ENCODE measurements around the gene B3GALT2. TPM values are rescaled to one million over a fixed set of nuclear protein-coding genes. Genes with fewer than 3 reads are reported as not detected.

Gene B3GALT2
- total RNA-seq, 1 experiment from 2014 or later: not detected

GRCh38 chr1:193219391-193219790, 33.0 kb upstream of the B3GALT2 start:
- intact Hi-C loops (cut with micrococcal nuclease; ENCODE audit: unreplicated experiment): no loop called here
- TF ChIP-seq EZH2 (IDR thresholded peaks at IDR 0.05; ENCODE audit: low read depth) (no peak), CTCF (conservative IDR thresholded peaks at IDR 0.05) (no peak)
- BruUV-seq (replicated peaks): no TSS peak

GRCh38 chr1:193216920-193217319, 30.5 kb upstream of the B3GALT2 start:
- no peak overlapping the region for H3K4me2 ChIP-seq
- no peak overlapping the region for H3K27ac ChIP-seq
- H3K9me3 ChIP-seq (ENCODE audit: insufficient read depth, low read depth): no peaks in the 10 kb centered on the region
- H3K27me3 ChIP-seq (ENCODE audit: insufficient read depth, low read depth): no peaks in the 10 kb centered on the region
- no peak overlapping the region for H3K4me3 ChIP-seq
- no peaks in the 10 kb centered on the region for H3K9me2 ChIP-seq (ENCODE audit: insufficient read depth)
- POLR2A ChIA-PET (ENCODE audit: unreplicated experiment): no interaction called here
- intact Hi-C loops (cut with micrococcal nuclease; ENCODE audit: unreplicated experiment): no loop called here
- TF ChIP-seq EZH2 (IDR thresholded peaks at IDR 0.05; ENCODE audit: low read depth): no peak
- no peak for TF ChIP-seq CTCF (conservative IDR thresholded peaks at IDR 0.05)
- H3K36me3 ChIP-seq (ENCODE audit: low read depth): 0 out of 2 replicates have a peak, but pooled peaks cover 3% of the 10 kb centered on the region
- DNase-seq: no peak
- H3K79me2 ChIP-seq (ENCODE audit: low read depth): no peaks in the 10 kb centered on the region
- H2AFZ ChIP-seq: no peak overlapping the region
- H3K4me1 ChIP-seq (replicated peaks; ENCODE audit: insufficient read depth): peaks cover 1% of the 10 kb centered on the region; the same call in 1 of the 2 replicates
- H4K20me1 ChIP-seq (ENCODE audit: insufficient read depth): no peaks in the 10 kb centered on the region
- BruUV-seq (replicated peaks): no TSS peak
- H3F3A ChIP-seq (ENCODE audit: insufficient read depth, low read depth): no peaks in the 10 kb centered on the region
- CTCF ChIA-PET: no interaction called here

More at GRCh38 chr1:193219391-193219790, 33.0 kb upstream of the B3GALT2 start:
- no peak for DNase-seq
- Histone ChIP-seq H3K27ac (no peak overlapping the region), H4K20me1 (ENCODE audit: insufficient read depth) (no peaks in the 10 kb centered on the region), H3K9me3 (ENCODE audit: insufficient read depth, low read depth) (no peaks in the 10 kb centered on the region), H3K36me3 (ENCODE audit: low read depth) (no peaks in the 10 kb centered on the region), H3F3A (ENCODE audit: insufficient read depth, low read depth) (no peaks in the 10 kb centered on the region), H3K27me3 (ENCODE audit: insufficient read depth, low read depth) (no peaks in the 10 kb centered on the region), H3K4me3 (no peak overlapping the region), H2AFZ (no peak overlapping the region), H3K4me2 (no peak overlapping the region), H3K4me1 (replicated peaks; ENCODE audit: insufficient read depth) (no peaks in the 10 kb centered on the region), H3K79me2 (ENCODE audit: low read depth) (no peaks in the 10 kb centered on the region), H3K9me2 (ENCODE audit: insufficient read depth) (no peaks in the 10 kb centered on the region)
- CTCF ChIA-PET: no interaction called here
- POLR2A ChIA-PET (ENCODE audit: unreplicated experiment): no interaction called here

DNA sequence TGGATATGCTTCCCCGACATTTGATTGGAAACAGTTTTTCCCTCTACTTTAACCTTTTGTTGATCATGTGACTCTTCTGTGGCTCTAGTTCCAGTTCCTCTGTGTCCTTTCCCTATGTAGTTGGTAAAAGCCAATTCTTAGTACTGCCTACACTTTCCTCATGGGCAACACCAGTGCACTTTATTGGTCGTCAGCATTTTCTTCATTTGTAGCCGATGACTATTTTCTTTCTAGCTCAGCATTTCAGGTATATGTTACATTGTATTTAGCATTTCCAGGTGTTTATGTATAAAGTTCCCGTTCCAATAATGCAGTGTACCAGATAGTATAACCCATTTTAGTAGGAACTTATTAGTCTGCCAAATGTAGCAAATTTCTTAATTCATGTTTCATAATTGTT, 27.6 kb upstream of the B3GALT2 start:
- H3K4me1 ChIP-seq (replicated peaks; ENCODE audit: insufficient read depth): peaks cover 13% of the 10 kb centered on the region
- no TSS peak for BruUV-seq (replicated peaks)
- no peak overlapping the region for H3K27ac ChIP-seq
- DNase-seq: no peak
- H3K9me2 ChIP-seq (ENCODE audit: insufficient read depth): no peaks in the 10 kb centered on the region
- no peak overlapping the region for H3K4me2 ChIP-seq
- H3F3A ChIP-seq (ENCODE audit: insufficient read depth, low read depth): no peaks in the 10 kb centered on the region
- POLR2A ChIA-PET (ENCODE audit: unreplicated experiment): no interaction called here
- TF ChIP-seq EZH2 (IDR thresholded peaks at IDR 0.05; ENCODE audit: low read depth): no peak
- no peak for TF ChIP-seq CTCF (conservative IDR thresholded peaks at IDR 0.05)
- H3K79me2 ChIP-seq (ENCODE audit: low read depth): no peaks in the 10 kb centered on the region
- H3K27me3 ChIP-seq (ENCODE audit: insufficient read depth, low read depth): no peaks in the 10 kb centered on the region
- no peaks in the 10 kb centered on the region for H3K9me3 ChIP-seq (ENCODE audit: insufficient read depth, low read depth)
- intact Hi-C loops (cut with micrococcal nuclease; ENCODE audit: unreplicated experiment): no loop called here
- no peaks in the 10 kb centered on the region for H4K20me1 ChIP-seq (ENCODE audit: insufficient read depth)
- peaks cover 3% of the 10 kb centered on the region; the same call in 1 of the 2 replicates for H3K36me3 ChIP-seq (ENCODE audit: low read depth)
- CTCF ChIA-PET: no interaction called here
- no peak overlapping the region for H3K4me3 ChIP-seq
- H2AFZ ChIP-seq: no peak overlapping the region
